Measurements from ENCODE around the gene TP53I11.

The TP53I11 gene

DNA sequence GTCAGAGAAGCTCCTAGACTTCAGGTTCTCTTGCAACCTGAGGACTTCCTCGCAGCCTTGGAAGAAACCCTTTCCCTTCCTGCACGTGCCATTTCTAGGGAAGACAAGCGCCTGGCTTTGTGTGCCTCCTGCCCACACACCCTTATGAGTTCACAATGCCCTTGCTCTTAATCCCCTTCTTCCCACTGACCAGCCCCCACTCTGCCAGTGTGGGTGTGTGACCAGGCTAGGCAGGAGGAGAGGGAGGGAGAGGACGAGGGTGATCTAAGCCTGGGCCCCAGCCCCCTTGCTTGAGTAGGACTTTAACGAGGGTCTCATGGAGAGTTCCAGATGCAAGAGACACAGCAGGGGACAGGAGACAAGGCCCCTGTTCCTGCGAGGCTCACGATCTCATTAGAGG lies 30.2 kb downstream of the TP53I11 start:
- in situ Hi-C loops (cut with MboI; ENCODE audit: low sequenced_read_pairs) = loop anchor here (10.0 to 25.0 kb wide), 2 partner anchors 358 to 374 kb away; partner anchors contain the start of gene CD82

DNA sequence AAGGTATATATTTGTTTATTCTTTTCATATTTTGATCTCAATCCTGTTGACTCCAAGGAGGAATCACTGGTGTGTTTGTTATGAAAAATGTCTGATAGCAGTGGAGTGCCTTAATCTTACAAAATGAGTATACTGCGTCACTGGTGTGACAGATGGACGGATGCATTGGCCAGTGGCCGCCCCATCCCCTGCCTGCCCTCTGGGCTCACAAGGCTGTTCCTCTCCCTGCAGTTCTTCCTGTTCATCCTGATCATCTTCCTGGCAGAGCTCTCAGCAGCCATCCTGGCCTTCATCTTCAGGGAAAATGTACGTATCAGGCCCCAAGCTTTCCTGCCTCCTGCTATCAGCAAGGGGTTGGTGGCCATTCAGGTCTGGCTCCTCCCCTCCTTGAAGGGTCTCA lies 32.9 kb downstream of the TP53I11 start:
- in situ Hi-C loops (cut with MboI; ENCODE audit: low sequenced_read_pairs) = loop anchor here (25.0 kb wide), 1 partner anchor 355 kb away; the partner anchor contains the start of gene CD82

DNA sequence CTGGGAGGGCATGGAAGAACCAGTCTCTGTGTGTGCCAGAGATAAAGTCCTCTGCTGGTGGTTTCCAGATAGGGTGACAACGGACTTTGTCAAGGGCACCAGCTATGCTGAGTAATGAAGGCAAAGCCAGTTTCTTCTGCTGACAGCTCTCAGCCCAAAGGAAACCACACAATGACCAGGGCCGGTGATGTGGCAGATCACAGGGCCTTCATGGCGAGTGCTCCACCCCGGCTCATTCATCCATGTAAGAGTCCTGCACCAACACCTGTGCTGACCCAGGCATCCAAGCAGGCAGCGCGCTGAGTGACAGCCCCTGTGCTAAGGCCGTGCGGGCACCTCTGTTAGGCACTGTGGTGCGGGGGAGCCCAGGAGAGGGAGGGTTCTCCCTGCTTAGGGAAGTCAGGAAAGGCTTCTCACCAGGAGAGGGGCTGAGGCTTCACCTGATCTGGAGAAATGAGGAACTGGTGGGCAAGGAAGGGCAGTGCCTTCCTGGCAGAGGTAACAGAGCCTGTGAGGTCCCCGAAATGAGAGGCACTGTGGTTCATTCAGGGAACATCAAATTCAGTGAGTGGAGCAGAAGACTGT lies 33.8 kb downstream of the TP53I11 start:
- in situ Hi-C loops (cut with MboI; ENCODE audit: low sequenced_read_pairs) = loop anchor here (25.0 kb wide), 1 partner anchor 355 kb away; the partner anchor contains the start of gene CD82

DNA sequence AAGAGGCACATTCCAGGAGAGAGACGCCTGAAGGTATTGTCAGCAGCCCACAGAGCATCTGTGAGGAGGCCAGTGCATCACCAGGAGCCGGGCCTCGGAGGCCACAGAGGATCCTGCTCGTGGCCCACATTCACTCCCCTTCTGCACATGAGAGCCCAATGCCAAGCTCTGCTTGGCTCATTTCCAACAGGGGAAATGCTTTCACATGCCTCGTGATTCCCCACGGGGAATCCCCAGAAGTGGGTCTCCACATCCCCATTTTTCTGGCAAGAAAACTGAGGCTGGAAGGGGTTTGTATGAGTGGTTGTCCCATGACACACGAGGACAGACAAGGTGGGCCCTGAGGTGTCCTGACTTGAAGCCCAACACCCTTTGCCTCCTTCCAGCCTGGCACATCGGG lies 34.4 kb downstream of the TP53I11 start:
- in situ Hi-C loops (cut with MboI; ENCODE audit: low sequenced_read_pairs) = loop anchor here (25.0 kb wide), 1 partner anchor 354 kb away; the partner anchor contains the start of gene CD82

DNA sequence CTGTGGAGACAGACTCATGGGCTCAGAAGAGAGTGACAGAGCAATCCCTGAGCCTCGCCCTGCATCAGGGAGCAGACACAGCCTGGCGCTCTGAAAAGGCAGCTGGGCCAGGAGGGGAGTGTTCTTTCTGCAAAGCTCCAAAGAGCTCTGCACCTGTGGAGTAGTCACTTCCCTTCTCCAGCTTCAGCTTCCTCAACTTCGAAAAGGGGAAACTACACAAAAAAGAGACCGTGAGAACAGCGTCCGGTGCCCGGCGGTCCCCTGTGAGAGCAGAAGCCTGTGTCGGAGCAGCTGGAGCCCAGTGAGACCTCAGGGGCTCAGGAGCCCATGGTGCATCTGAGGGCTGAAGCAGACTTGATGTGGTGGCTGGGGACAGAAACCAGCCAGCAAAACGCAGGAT lies 35.1 kb downstream of the TP53I11 start:
- in situ Hi-C loops (cut with MboI; ENCODE audit: low sequenced_read_pairs) = loop anchor here (25.0 kb wide), 1 partner anchor 353 kb away; the partner anchor contains the start of gene CD82

DNA sequence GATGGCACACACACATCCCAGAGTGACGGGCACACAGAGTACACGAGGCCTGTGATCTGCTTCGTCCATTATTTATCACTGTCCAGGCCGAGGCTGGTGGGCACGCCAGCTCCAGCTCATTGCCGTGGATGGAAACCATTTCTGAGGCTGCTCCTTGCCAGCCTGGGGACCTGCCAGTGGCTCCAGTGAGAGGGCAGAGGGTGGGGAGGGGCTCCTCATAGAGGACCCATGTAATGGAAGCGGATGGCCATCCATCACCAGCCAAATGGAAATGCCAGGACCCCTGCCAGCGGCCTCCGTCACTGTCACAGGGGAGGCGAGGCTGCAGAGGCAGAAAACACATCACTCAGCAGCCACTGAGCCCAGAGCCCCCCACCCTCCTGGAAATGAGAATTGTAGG lies 35.7 kb downstream of the TP53I11 start:
- in situ Hi-C loops (cut with MboI; ENCODE audit: low sequenced_read_pairs) = loop anchor here (25.0 kb wide), 1 partner anchor 353 kb away; the partner anchor contains the start of gene CD82

DNA sequence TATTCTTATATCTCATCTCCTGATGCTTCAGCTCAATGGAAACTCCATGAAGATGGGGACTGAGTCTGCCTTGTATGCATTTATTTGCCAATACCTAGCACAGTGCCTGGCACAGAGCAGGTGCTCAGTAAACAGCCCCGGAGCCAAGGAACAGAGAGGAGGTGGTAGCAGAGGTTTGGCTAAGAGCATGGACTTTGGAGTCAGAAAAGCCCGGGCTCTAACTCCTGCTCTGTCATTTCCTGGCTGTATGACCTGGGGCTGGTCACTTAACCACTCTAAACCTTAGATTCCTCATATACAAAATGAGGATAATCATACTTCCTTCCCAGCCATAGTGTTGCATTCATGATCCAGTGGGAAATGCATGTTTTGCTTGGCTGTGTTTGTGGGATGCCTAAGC lies 36.6 kb downstream of the TP53I11 start:
- in situ Hi-C loops (cut with MboI; ENCODE audit: low sequenced_read_pairs) = loop anchor here (5.0 to 25.0 kb wide), 2 partner anchors 292 to 352 kb away; partner anchors contain the start of gene CD82

DNA sequence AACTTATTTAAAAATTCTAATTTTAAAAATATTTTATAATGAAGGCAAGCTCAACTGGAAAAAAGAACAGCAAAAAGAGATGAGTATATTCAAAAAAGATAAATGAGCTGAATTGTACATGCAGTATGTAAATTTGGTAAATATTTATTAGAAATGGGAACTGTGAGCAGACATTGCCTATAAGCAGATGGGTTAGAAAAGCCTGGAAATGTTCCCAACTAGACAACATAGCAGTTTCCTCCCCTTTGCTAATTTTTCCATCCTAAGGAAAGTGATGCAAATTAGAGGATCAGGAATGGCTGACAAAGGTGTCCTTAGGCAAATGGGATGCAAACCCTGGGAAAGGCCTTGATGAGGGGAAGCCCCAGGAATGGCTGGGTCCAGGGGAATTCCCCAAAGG lies 37.2 kb downstream of the TP53I11 start:
- in situ Hi-C loops (cut with MboI; ENCODE audit: low sequenced_read_pairs) = loop anchor here (5.0 to 25.0 kb wide), 2 partner anchors 291 to 351 kb away; partner anchors contain the start of gene CD82

DNA sequence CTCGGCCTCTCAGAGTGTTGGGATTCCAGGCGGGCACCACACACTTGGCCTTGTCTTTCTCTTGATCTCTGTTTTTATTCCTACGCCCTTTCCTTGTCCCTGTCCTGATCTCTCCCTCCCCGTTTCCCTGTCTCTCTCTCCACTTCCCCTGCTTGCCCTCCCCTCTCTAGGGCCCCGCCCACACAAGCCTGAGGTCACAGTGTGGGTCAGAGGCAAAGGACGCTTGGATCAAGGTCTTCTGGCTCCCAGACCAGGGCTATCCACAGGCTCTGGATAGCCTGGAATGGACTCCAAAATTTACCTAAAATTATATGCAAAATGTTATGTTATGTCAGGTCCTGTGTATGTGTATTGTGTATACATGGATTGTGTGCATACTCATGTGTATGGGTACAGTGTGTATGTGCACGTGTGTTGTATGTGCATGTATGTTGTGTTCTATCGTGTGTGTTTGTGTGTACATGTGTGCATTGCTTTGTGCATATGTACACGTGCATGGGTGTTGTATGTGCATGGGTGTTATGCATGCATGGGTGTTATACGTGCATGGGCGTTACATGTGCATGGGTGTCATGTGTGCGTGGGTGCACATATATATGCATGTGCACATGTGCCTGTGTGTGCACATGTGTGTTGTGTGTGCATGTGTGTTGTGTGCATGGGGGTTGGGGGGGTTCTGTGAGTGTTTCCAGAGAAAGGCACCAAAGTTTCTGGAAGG lies 38.3 kb downstream of the TP53I11 start:
- in situ Hi-C loops (cut with MboI; ENCODE audit: low sequenced_read_pairs) = loop anchor here (5.0 to 25.0 kb wide), 2 partner anchors 290 to 350 kb away; partner anchors contain the start of gene CD82

DNA sequence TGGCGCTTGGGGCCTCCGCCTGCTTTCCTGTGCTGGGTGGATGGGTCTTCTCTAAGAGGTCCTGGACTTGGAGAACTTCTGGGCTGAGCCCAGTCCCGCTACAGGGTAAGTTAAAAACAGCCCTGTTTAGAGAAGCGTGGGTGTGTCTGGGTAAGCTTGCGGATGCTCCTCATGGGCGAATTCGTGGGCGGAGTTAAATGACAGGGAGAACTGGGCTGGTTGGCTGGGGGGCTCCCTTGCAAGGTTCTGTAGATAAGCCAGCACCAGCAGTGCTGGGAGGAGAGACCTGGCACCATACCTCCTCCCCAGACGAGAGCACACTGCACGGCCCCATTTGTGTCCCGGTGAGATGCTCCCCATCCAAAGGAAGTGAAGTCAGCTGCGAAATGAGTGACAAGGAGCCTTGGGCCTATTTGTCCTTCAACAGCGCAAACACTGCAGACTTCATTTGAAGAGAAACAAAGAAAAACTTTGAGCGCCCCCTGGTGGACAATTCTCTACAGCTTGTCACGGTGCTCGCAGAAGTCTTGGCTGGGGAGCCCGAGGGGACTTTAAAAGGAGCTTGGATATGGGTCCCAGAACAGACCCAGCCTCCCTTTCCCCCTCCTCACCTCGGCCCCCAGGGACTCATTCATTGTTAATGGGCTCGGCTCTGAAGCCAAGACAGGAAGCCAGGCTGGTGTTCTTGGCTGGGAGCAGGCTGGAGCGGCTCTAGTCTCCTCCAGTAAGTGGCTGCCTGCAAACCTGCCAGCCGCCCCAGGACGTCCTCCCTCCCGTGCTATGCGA lies 39.5 kb downstream of the TP53I11 start:
- in situ Hi-C loops (cut with MboI; ENCODE audit: low sequenced_read_pairs) = loop anchor here (5.0 to 25.0 kb wide), 2 partner anchors 289 to 349 kb away; partner anchors contain the start of gene CD82

DNA sequence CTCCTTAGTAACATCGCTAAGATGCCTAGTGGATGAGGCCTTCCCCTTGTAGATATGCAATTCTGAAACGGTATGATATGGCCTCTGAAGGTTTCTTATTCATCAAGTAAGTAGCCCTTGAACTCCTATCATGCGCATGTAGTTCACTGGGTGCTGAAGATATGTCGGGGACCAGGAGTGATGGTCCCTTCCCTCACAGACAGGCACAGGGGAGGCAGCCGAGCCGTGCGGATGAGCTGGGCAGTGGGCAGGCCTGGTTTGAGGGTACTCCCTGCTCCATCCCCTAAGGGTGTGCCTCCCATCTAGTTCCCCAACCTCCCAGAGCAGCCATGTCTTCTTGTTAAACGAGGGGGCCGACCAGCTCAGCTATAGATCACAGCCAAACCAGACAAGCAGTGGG lies 40.1 kb downstream of the TP53I11 start:
- in situ Hi-C loops (cut with MboI; ENCODE audit: low sequenced_read_pairs) = loop anchor here (5.0 to 25.0 kb wide), 2 partner anchors 288 to 348 kb away; partner anchors contain the start of gene CD82

DNA sequence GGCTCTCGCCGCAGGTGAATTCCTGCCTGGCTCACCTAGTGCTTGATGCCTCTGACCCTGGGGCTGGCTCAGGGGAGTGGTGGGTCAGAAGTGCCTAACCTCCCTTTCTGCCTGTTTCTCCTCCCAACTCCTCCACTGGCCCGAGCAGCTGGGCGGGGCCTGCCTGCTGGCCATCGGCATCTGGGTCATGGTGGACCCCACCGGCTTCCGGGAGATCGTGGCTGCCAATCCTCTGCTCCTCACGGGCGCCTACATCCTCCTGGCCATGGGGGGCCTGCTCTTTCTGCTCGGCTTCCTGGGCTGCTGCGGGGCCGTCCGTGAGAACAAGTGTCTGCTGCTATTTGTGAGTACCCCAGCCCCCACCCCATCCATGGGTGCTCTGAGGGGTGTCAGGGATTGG lies 41.1 kb downstream of the TP53I11 start:
- in situ Hi-C loops (cut with MboI; ENCODE audit: low sequenced_read_pairs) = loop anchor here (25.0 kb wide), 1 partner anchor 347 kb away; the partner anchor contains the start of gene CD82

DNA sequence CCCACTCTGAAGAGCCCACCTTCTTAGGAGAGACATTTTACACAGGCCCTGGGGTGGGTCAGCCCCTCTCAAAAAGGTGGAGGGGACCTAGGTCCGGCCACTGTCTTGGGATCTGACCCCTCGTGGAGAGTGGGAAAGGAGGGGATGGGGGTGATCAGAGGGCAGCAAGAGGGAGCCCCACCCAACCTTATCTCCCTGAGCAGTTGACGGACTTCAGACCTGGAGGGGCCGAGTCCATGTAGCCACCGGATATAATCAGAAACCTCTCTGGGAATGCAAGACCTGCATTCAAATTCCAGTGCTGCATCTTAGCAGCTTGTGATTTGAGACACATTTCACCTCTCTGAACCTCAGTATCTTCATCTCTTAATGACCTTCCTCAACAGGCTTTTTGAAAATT lies 44.0 kb downstream of the TP53I11 start:
- in situ Hi-C loops (cut with MboI; ENCODE audit: low sequenced_read_pairs) = loop anchor here (25.0 kb wide), 1 partner anchor 344 kb away; the partner anchor contains the start of gene CD82

DNA sequence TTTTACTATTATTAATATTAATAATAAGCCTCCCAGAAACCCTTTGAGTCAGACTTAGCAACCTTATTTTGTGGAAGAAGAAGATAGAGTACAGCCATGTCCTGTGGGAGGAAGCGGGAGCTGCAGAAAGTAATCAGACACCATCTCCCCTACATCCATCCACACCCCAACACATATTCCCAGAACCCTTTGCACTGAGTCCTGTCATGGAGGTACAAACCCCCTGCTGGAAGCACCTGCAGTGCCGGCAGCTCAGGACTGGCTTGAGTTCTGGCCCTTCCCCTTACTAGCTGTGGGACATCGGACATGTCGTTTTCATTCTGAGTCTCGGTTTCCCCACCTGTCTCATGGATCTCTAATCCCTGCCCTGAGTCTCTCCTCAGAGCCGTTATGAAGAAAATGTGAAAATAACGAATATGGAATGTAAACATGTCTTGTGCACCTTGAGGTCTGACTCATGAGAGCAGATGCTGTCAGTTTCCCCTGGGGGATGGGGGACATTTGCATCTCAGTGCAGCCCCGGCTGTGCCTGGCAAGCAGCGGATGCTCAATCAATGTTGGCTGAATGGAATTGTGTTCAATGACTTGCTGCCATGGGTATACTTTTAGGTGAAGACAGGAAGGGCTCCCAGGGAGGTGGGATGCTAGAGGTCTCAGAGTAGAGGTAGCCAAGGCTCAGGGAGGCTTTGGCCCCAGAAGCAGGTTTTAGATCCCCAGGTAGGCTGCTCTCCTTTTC lies 45.4 kb downstream of the TP53I11 start:
- in situ Hi-C loops (cut with MboI; ENCODE audit: low sequenced_read_pairs) = loop anchor here (25.0 kb wide), 1 partner anchor 343 kb away; the partner anchor contains the start of gene CD82

DNA sequence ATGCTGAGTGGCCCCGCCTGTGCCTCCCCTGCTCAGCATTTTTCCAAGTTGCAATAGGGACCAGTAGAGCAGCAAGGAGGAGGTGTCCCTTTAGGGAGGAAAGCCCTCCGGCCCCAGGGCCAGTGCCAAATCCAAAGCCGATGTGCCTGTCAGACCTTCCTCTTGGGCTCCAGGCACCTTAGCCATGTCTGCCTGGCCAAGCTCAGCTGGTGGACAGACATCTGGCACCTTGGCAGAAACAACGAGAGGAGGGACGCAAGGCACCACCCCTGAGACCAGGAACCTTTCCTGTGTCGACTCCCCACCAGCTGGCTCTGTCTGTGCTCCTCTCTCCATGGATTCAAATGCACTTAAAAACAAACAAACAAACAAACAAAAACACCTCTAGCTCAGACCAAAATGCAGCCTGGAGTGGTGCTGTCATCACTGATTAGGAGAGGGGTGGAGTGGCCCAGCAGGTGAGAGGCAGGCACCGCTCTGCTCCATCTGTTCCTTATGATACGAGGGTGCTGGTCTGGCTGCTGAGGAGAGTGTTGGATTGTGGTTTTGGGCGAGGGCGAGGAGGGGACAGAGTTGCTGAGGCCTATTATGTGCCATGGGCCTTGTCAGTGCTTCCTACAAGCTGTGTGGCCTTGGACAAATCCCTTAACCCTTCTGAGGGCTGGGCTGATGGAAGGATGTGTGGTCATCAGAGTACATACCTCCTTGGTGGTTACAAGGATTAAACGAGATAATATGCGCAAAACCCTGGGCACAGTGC lies 46.2 kb downstream of the TP53I11 start:
- in situ Hi-C loops (cut with MboI; ENCODE audit: low sequenced_read_pairs) = loop anchor here (25.0 kb wide), 1 partner anchor 342 kb away; the partner anchor contains the start of gene CD82

DNA sequence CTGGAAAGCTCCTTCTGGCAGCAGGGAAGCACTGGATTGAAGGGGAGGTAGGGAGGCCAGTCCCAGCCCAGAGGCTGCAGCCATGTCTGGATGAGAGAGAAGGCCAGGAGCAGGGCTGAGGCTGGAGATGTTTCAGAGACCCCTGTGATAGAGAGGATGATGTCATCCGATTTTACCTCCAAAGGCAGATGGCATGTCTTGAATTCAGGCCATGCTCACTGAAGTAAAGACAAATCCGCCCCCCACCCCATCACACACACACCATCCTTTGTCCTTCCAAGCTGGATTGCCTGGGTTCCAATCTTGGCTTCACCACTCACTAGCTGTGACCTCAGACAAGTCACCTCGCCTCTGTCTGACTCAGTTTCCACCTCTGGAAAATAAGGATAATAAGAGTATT lies 47.2 kb downstream of the TP53I11 start:
- in situ Hi-C loops (cut with MboI; ENCODE audit: low sequenced_read_pairs) = loop anchor here (25.0 kb wide), 1 partner anchor 341 kb away; the partner anchor contains the start of gene CD82

DNA sequence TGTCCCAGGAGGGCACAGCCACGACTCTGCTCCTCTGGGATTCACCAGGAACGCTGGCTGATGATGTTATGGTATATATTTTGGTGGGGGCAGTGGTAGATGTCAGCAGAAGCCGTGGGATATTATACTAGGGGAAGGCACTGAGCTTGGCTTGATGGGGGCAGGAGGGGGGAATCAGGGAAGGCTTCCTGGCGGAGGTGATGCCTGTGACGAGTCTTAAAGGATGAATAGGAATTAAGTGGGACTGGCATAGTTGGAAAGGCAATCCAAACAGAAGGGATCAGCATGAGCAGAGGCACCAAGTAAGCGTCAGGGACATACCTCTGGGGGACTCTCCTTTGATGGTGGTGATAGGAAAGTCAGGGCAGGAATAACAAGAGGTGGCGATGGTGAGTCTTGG lies 47.6 kb downstream of the TP53I11 start:
- in situ Hi-C loops (cut with MboI; ENCODE audit: low sequenced_read_pairs) = loop anchor here (25.0 kb wide), 1 partner anchor 341 kb away; the partner anchor contains the start of gene CD82

DNA sequence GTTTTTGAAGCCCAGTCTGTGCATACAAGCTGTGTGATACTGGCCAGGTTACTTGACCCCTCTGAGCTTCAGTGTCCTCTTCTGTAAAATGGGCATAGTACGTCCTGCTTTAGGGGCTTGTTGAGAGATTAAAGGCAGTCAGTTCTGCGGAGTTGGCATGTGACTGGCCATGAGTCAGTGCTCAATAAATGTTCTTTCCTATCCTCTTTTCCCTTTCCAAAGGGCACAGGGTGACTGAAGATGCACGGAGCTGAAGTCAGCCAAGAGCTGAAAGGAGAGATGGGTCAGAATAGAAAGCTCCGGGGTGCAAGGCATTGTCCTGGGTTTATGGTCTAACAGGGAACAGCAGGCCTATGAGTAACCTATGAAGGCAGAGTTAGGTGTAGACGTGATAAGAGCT lies 48.9 kb downstream of the TP53I11 start:
- in situ Hi-C loops (cut with MboI; ENCODE audit: low sequenced_read_pairs) = loop anchor here (25.0 kb wide), 1 partner anchor 339 kb away; the partner anchor contains the start of gene CD82

DNA sequence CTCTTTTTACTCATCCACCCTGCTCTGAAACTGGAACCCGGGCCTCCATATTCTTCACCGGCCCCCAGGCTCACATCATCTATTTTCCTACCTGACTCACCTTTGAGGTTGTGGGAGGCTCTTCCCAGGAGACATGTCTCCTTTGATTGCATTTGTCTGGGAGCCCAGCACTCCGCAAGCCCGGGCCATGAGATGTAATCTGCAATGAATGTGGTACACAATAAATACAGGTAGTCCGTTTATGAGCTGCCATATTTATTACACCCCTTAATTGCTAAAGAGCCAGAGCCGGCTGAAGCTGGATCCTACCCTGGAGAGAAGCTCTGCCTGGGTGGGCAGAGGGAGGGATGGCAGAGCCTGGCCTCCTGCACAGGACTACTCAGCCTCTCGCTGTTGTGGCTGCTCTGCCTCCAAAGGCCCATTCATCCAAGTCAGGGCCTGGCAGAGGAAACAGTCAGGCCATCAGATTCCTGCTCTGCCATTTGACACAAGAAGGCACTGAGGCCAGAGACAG lies 49.5 kb downstream of the TP53I11 start:
- in situ Hi-C loops (cut with MboI; ENCODE audit: low sequenced_read_pairs) = loop anchor here (25.0 kb wide), 1 partner anchor 339 kb away; the partner anchor contains the start of gene CD82
